T-helper 1 cell treated with Interleukin-12 subunit alpha and Interleukin-12 subunit beta and Interleukin-4 antibody, amounts not matched to agents 30 ng/mL and 1 ng/mL, for 36 hours (primary cell): Measurements from ENCODE around the gene MFN2. TPM values are rescaled to one million over a fixed set of nuclear protein-coding genes. Genes with fewer than 3 reads are reported as not detected.
"Not testable (repeated sequence)": the region's sequence is repeated elsewhere in the genome, so short reads cannot be mapped to it uniquely, and the experiment has no call there.

Experiments
- intact Hi-C: fragments of 100-400 bp; cut with micrococcal nuclease; formaldehyde crosslinking; loops from one replicate; pipeline ENCODE4 v1.15.1; 2024
- total RNA-seq: library from RNA; stranded (reverse); gene quantifications from 2 replicates; pipeline ENCODE4 v1.2.3, GENCODE V29; 2022

The MFN2 gene
- total RNA-seq, 1 donor from 2014 or later, result 63.4 TPM

GRCh38 chr1:11997081-11997850 is 17.0 kb downstream of the MFN2 start:
- intact Hi-C loops, result no loop called here

GRCh38 chr1:11998636-11999035 is 18.4 kb downstream of the MFN2 start:
- intact Hi-C loops, result no loop called here

- intact Hi-C loops, result no loop called here
Observed at GRCh38 chr1:11999236-11999635, 19.0 kb downstream of the MFN2 start.

- intact Hi-C loops, result loop anchor here (1.0 to 2.0 kb wide), 2 partner anchors 30 to 117 kb away; no protein-coding TSS in a partner anchor
Observed at GRCh38 chr1:12001249-12001917, 21.1 kb downstream of the MFN2 start.

- intact Hi-C loops, result loop anchor here (1.0 to 2.0 kb wide), 2 partner anchors 29 to 117 kb away; no protein-coding TSS in a partner anchor
Observed at GRCh38 chr1:12001996-12002493, 21.8 kb downstream of the MFN2 start.

GRCh38 chr1:12003762-12004161 is 23.5 kb downstream of the MFN2 start:
- intact Hi-C loops, result no loop called here

GRCh38 chr1:12005488-12006166 is 25.4 kb downstream of the MFN2 start:
- intact Hi-C loops, result no loop called here

- intact Hi-C loops, result no loop called here
Observed at GRCh38 chr1:12006167-12006921, 26.1 kb downstream of the MFN2 start.

GRCh38 chr1:12007204-12007603 is 27.0 kb downstream of the MFN2 start:
- intact Hi-C loops, result no loop called here

GRCh38 chr1:12008355-12008754 is 28.1 kb downstream of the MFN2 start:
- intact Hi-C loops, result not testable (repeated sequence)

- intact Hi-C loops, result no loop called here
Observed at GRCh38 chr1:12009318-12009947, 29.2 kb downstream of the MFN2 start.

- intact Hi-C loops, result no loop called here
Observed at GRCh38 chr1:12010746-12011570, 30.7 kb downstream of the MFN2 start.

GRCh38 chr1:12011998-12012397 is 31.8 kb downstream of the MFN2 start:
- intact Hi-C loops, result no loop called here

GRCh38 chr1:12012560-12013316 is 32.5 kb downstream of the MFN2 start:
- intact Hi-C loops, result no loop called here

- intact Hi-C loops, result no loop called here
Observed at GRCh38 chr1:12014141-12014991, 34.1 kb downstream of the MFN2 start.

- intact Hi-C loops, result no loop called here
Observed at GRCh38 chr1:12015001-12015491, 34.8 kb downstream of the MFN2 start.

GRCh38 chr1:12015499-12015898 is 35.3 kb downstream of the MFN2 start:
- intact Hi-C loops, result no loop called here

- intact Hi-C loops, result no loop called here
Observed at GRCh38 chr1:12016182-12016581, 35.9 kb downstream of the MFN2 start.
